ENCODE results near the gene BOD1L1. TPM values are rescaled to one million over a fixed set of nuclear protein-coding genes. Genes with fewer than 3 reads are reported as not detected.

BOD1L1 gene
- total RNA-seq, 3 donors from 2014 or later, result 29.6 to 46.2 (median 39.3) TPM

DNA sequence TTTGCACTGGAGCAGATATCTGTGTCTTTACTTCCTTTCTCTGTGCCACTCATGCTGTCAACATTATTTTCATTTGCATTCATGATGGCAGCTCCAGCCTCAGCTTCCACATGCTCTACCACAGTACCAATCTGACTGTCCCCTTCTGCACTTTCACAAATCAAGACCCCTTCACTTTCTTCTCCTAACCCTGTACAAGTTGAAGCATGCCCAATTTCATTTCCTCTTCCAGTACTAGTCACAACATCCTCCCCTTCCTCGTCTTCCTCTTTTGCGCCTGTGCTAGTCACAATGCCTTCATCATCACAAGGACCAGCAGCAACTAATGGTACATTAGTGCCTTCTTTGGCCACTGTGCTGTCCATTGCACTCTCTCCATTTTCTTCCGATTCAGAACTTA, 26.5 kb downstream of the BOD1L1 start:
- TF ChIP-seq, protein P1, sequence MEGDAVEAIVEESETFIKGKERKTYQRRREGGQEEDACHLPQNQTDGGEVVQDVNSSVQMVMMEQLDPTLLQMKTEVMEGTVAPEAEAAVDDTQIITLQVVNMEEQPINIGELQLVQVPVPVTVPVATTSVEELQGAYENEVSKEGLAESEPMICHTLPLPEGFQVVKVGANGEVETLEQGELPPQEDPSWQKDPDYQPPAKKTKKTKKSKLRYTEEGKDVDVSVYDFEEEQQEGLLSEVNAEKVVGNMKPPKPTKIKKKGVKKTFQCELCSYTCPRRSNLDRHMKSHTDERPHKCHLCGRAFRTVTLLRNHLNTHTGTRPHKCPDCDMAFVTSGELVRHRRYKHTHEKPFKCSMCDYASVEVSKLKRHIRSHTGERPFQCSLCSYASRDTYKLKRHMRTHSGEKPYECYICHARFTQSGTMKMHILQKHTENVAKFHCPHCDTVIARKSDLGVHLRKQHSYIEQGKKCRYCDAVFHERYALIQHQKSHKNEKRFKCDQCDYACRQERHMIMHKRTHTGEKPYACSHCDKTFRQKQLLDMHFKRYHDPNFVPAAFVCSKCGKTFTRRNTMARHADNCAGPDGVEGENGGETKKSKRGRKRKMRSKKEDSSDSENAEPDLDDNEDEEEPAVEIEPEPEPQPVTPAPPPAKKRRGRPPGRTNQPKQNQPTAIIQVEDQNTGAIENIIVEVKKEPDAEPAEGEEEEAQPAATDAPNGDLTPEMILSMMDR (IDR thresholded peaks at IDR 0.05), result no peak
- Histone ChIP-seq H3K4me1 (ENCODE audit: low read depth) (no peaks in the 10 kb centered on the region), H3K4me3 (no peak overlapping the region), H3K36me3 (ENCODE audit: low read depth) (no peaks in the 10 kb centered on the region), H3K9me3 (no peaks in the 10 kb centered on the region)
- peak; percentile 61 for ATAC-seq
- no peak for DNase-seq
- intact Hi-C loops (cut with DNase I, micrococcal nuclease), result no loop called here

DNA sequence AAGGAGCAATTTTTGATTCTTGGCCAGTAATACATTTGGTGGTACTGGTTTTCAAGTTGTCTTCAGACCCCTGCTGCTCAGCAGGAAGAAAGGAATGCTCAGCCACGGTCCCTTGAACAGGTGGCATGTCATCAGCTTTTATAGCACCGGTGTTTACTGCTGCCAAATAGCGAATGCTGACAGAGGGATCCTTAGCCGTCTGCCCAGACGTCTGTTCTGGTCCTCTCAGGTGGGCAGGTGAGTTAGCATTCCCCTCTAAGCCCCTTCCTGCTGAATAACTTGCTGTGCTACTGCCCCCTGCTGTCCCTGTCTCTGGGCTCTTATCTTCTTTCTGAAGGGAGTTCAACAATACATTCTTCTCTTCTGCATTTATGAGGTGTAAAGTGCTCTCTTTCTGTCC, 28.4 kb downstream of the BOD1L1 start:
- intact Hi-C loops (cut with DNase I, micrococcal nuclease), result no loop called here
- ATAC-seq (no peak), DNase-seq (no peak)
- H3K4me3 ChIP-seq, result no peak overlapping the region
- TF ChIP-seq, protein P1 (IDR thresholded peaks at IDR 0.05), result no peak
- H3K4me1 ChIP-seq (ENCODE audit: low read depth), result no peaks in the 10 kb centered on the region
- no peaks in the 10 kb centered on the region for H3K9me3 ChIP-seq
- no peaks in the 10 kb centered on the region for H3K36me3 ChIP-seq (ENCODE audit: low read depth)

DNA sequence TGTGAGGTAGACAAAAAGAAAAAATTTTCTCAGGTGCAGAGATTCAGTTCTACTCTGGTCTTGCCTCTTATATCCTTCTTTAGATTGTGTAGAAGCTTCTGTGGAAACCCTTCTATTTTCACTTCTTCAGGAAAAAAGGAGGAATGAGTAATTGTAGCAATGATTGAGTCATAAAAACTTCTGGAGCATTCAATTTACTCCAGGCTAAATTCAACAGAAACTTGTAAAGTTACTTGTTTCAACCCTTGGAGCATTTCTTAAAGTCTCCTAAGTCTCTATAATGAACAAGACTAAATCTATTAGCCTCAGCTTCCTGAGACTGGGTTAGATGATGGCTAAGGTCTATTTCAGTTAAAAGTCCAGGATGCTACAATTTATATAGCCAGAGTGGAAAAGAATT, 29.9 kb downstream of the BOD1L1 start:
- ATAC-seq (no peak), DNase-seq (no peak)
- intact Hi-C loops (cut with DNase I, micrococcal nuclease), result no loop called here
- Histone ChIP-seq H3K9me3 (no peaks in the 10 kb centered on the region), H3K36me3 (ENCODE audit: low read depth) (no peaks in the 10 kb centered on the region), H3K4me3 (no peak overlapping the region), H3K4me1 (ENCODE audit: low read depth) (no peaks in the 10 kb centered on the region)
- TF ChIP-seq, protein P1 (IDR thresholded peaks at IDR 0.05), result no peak

DNA sequence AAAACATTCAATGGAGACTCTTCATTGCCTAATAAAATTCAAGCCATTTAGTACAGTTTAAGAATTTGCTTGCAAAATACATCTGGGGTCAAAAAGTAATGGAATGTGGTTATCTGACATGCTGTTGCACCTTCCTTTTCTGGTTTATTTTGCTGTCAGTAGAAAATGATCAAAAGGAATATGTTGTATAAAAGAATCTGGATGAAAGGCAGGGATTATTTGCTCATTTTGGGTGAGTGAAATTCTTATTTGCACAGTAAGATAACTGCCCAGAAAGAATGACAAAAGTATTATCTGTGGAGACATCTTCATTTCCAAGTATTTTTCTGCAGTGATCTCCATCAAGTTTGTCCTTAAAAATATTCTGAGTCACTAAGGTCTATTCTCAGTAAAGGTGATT, 30.4 kb downstream of the BOD1L1 start:
- Histone ChIP-seq H3K36me3 (ENCODE audit: low read depth) (no peaks in the 10 kb centered on the region), H3K4me3 (no peak overlapping the region), H3K4me1 (ENCODE audit: low read depth) (no peaks in the 10 kb centered on the region), H3K9me3 (no peaks in the 10 kb centered on the region)
- intact Hi-C loops (cut with DNase I, micrococcal nuclease), result no loop called here
- ATAC-seq, result no peak
- DNase-seq, result no peak
- TF ChIP-seq, protein P1 (IDR thresholded peaks at IDR 0.05), result no peak

DNA sequence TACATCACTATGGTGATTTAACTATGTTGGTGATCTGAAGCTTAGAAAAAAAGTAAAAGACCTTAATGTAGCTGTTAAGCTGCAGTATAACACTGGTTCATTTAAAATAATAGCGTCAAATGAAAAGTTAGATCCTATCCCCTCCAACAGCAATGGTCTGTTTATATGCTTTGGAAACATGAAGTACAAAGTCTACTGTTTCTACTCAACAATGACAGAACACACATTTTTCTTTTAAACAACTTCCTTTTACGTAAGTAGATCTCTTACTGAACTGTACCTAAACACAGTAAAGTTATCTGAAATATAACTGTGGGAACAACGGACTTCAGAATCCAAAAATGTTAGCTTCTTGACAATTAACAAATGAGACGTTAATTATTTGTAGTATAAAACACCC, 35.3 kb downstream of the BOD1L1 start:
- H3K4me3 ChIP-seq, result no peak overlapping the region
- no peaks in the 10 kb centered on the region for H3K4me1 ChIP-seq (ENCODE audit: low read depth)
- H3K36me3 ChIP-seq (ENCODE audit: low read depth), result no peaks in the 10 kb centered on the region
- ATAC-seq (no peak), DNase-seq (no peak)
- TF ChIP-seq, protein P1 (IDR thresholded peaks at IDR 0.05), result no peak
- intact Hi-C loops (cut with DNase I, micrococcal nuclease), result no loop called here
- H3K9me3 ChIP-seq, result no peaks in the 10 kb centered on the region

DNA sequence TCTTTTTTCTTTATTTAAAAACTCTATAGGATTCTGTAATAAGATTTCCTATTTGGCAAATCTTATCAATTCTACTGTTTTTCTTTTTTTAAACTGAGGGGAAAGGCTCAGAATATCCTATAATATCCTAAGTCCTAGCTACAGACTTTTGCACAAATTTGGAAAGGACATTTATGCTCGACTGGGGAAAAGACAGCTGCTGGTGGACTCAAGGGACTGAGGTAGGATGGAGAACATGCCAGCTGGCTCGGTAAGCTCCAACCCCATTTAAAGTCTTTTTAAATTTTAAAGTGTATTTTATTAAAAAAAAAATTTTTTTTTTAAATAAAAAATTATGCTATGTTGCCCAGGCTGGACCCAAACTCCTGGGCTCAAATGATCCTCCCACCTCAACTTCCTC, 36.8 kb downstream of the BOD1L1 start:
- DNase-seq (no peak), ATAC-seq (no peak)
- Histone ChIP-seq H3K9me3 (no peaks in the 10 kb centered on the region), H3K4me3 (no peak overlapping the region), H3K36me3 (ENCODE audit: low read depth) (peaks cover 10% of the 10 kb centered on the region), H3K4me1 (ENCODE audit: low read depth) (no peaks in the 10 kb centered on the region)
- intact Hi-C loops (cut with DNase I, micrococcal nuclease), result no loop called here
- TF ChIP-seq, protein P1 (IDR thresholded peaks at IDR 0.05), result no peak
